K562 (cell line): ENCODE measurements around the gene ACLY. TPM values are rescaled to one million over a fixed set of nuclear protein-coding genes. Genes with fewer than 3 reads are reported as not detected.
A peak's percentile ranks its signal among the peaks of the same experiment; 100 is the strongest.

ENCODE experiments used
- ATAC-seq: fragments of 200-7000 bp; cut with Tn5 transposase; 3 replicates; pipeline ENCODE4 v1.9.1; 2020; ENCODE audit warnings: moderate library complexity
- BruUV-seq: library from RNA; stranded (reverse); fragments of 400-500 nt; replicated peaks from 2 replicates; lab custom pipeline; 2021; lab: Mats Ljungman, UMichigan
- CTCF ChIA-PET: fragments of 300-600 bp; formaldehyde crosslinking; extraction: SDS; loops from one replicate; lab custom pipeline; 2021; ENCODE audit warnings: low intra/inter-chr PET ratio; lab: Yijun Ruan, JAX
- POLR2A ChIA-PET: fragments of 300-600, 350-650 bp; sonication (Branson Sonifier 250); formaldehyde crosslinking; extraction: SDS; loops from one replicate; lab custom pipeline; 2021; ENCODE audit warnings: antibody characterized with exemption, inconsistent platforms; lab: Yijun Ruan, JAX
- DNase-seq, 4 experiments: peaks; one replicate each; pipeline versions ENCODE4 v3.0.0 to v3.0.0-alpha.2; 2011 to 2018; ENCODE audit warnings: low spot score in 3 of 4, mixed read lengths in 3 of 4; ENCODE audit errors: extremely low read depth in 1 of 4
- FAIRE-seq: peaks from 2 replicates; lab custom pipeline; 2011; peaks lifted over from hg19 to GRCh38; lab: Jason Lieb, UNC
- H2AFZ ChIP-seq: 2 replicates; pipeline ENCODE4 v1.6.0; 2011; ENCODE audit warnings: low read depth, low read length, control low read depth, inconsistent platforms
- H3K27ac ChIP-seq: fragments of 200-600 bp; 3 replicates; pipeline ENCODE4 v1.8.0; 2011; ENCODE audit warnings: low read depth, mild to moderate bottlenecking, control low read depth, inconsistent platforms, low read length, moderate library complexity, mixed read lengths; ENCODE audit errors: extremely low read depth
- H3K27me3 ChIP-seq, 2 experiments: fragments of 300-600 bp in 1 of 2; 2 replicates in 1 of 2; 3 replicates in 1 of 2; pipeline versions ENCODE4 v1.6.0 to v1.8.0; 2011; ENCODE audit warnings: inconsistent platforms in 2 of 2, low read length in 2 of 2, mild to moderate bottlenecking in 1 of 2, mixed read lengths in 1 of 2, moderate library complexity in 1 of 2; ENCODE audit not compliant: control insufficient read depth in 2 of 2, insufficient read depth in 2 of 2
- H3K36me3 ChIP-seq: fragments of 300-600 bp; 3 replicates; pipeline ENCODE4 v1.8.0; 2011; ENCODE audit warnings: mild to moderate bottlenecking, low read length, inconsistent platforms; ENCODE audit not compliant: control insufficient read depth, insufficient read depth
- H3K4me1 ChIP-seq, 2 experiments: fragments of 200-600 bp in 1 of 2; replicated peaks in 1 of 2; 2 replicates in 1 of 2; 3 replicates in 1 of 2; pipeline versions ENCODE4 v1.5.1 to v1.8.0; 2011; ENCODE audit warnings: inconsistent platforms in 2 of 2, low read length in 2 of 2, mild to moderate bottlenecking in 1 of 2, mixed read lengths in 1 of 2, moderate library complexity in 1 of 2; ENCODE audit not compliant: control insufficient read depth in 2 of 2, insufficient read depth in 2 of 2
- H3K4me2 ChIP-seq: 2 replicates; pipeline ENCODE4 v1.6.1; 2011; ENCODE audit warnings: low read length, control low read depth, inconsistent platforms, mixed read lengths; ENCODE audit not compliant: insufficient read depth
- H3K4me3 ChIP-seq: fragments of 200-600 bp; sonication (generic), shearing (Covaris generic); 2 replicates; pipeline ENCODE4 v1.5.1; 2016; ENCODE audit warnings: control low read depth, inconsistent platforms
- H3K79me2 ChIP-seq: fragments of 200-600 bp; 3 replicates; pipeline ENCODE4 v1.8.0; 2011; ENCODE audit warnings: low read length, inconsistent platforms; ENCODE audit not compliant: control insufficient read depth, insufficient read depth
- H3K9ac ChIP-seq, 2 experiments: 2 replicates each; pipeline versions ENCODE4 v1.6.0 to v1.6.1; 2011; ENCODE audit warnings: low read depth in 2 of 2, low read length in 2 of 2, control low read depth in 1 of 2, inconsistent platforms in 1 of 2, mild to moderate bottlenecking in 1 of 2, mixed read lengths in 1 of 2; ENCODE audit not compliant: insufficient read depth in 1 of 2
- H3K9me1 ChIP-seq: one replicate; pipeline ENCODE4 v1.6.0; 2011; ENCODE audit warnings: inconsistent platforms, mild to moderate bottlenecking, low read length, moderate library complexity; ENCODE audit not compliant: control insufficient read depth, insufficient read depth
- H3K9me3 ChIP-seq: replicated peaks from 2 replicates; pipeline ENCODE4 v1.5.1; 2011; ENCODE audit warnings: low read depth, low read length, inconsistent platforms; ENCODE audit not compliant: control insufficient read depth, insufficient read depth
- H4K20me1 ChIP-seq: replicated peaks from 2 replicates; pipeline ENCODE4 v1.6.1; 2011; ENCODE audit warnings: low read length, inconsistent platforms, mixed read lengths; ENCODE audit not compliant: control insufficient read depth, insufficient read depth
- ATF7 ChIP-seq: fragments of 450-650 bp; IDR thresholded peaks from 2 replicates; pipeline ENCODE4 v1.7.1; 2014; ENCODE audit warnings: mild to moderate bottlenecking, moderate library complexity
- CEBPG ChIP-seq, 3 experiments: fragments of 200-800 bp in 1 of 3; sonication (Bioruptor generic) in 1 of 3; sonication (generic) in 1 of 3; formaldehyde crosslinking in 1 of 3; IDR thresholded peaks in 2 of 3; conservative IDR thresholded peaks in 1 of 3; 2 replicates each; pipeline versions ENCODE4 v1.6.1 to v1.8.0; 2016 to 2022; ENCODE audit warnings: missing compliant biosample characterization in 2 of 3, missing genetic modification characterization in 2 of 3, mild to moderate bottlenecking in 1 of 3, missing genetic modification reagents in 1 of 3
- CXXC5 ChIP-seq: fragments of 250-450 bp; sonication (Bioruptor Pico); IDR thresholded peaks from 2 replicates; pipeline ENCODE4 v1.8.0; 2022; ENCODE audit warnings: inconsistent platforms, mild to moderate bottlenecking, moderate library complexity
- FOXP1 ChIP-seq: sonication (generic); formaldehyde crosslinking; IDR thresholded peaks from 2 replicates; pipeline ENCODE4 v1.8.0; 2022; ENCODE audit warnings: mild to moderate bottlenecking, missing genetic modification reagents
- MYC ChIP-seq, 2 experiments: fragments of 250-450 bp in 1 of 2; sonication (Bioruptor Pico) in 1 of 2; IDR thresholded peaks; 2 replicates each; pipeline versions ENCODE4 v1.5.1 to v1.6.1; 2012 to 2021; ENCODE audit warnings: low read depth in 2 of 2, borderline replicate concordance in 1 of 2, improper control_type of control experiment in 1 of 2, low read length in 1 of 2, mild to moderate bottlenecking in 1 of 2, moderate library complexity in 1 of 2
- ZBED1 ChIP-seq: IDR thresholded peaks from 2 replicates; pipeline ENCODE4 v1.6.1; 2014
- WGBS: fragments of 100-300 bp; shearing (Covaris generic); methylation state at CpG from one replicate; pipeline ENCODE4 v1.1.6; 2016; ENCODE audit warnings: low coverage, mixed read lengths; ENCODE audit not compliant: insufficient coverage; ENCODE audit errors: missing lambda C conversion rate; 5-methylcytosine and 5-hydroxymethylcytosine counted together
- in situ Hi-C: fragments of 300-500 bp; cut with MboI; formaldehyde crosslinking; loops from 4 replicates; pipeline ENCODE4 v1.15.0; 2018; ENCODE audit warnings: inconsistent platforms, mixed read lengths
- intact Hi-C: fragments of 100-400 bp; cut with micrococcal nuclease; formaldehyde crosslinking; loops from 2 replicates; pipeline ENCODE4 v1.14.2; 2022
- polyA plus RNA-seq, 8 experiments: library from polyadenylated mRNA; depleted of rRNA in 4 of 8; stranded (reverse) in 5 of 8; unstranded in 3 of 8; fragments of >200 nt; fragmentation: Nextera tagmentation in 2 of 8; fragmentation: Illumina TruSeq in 1 of 8; extraction: Ambion mirVana in 2 of 8; extraction: Trizol in 1 of 8; gene quantifications; 2 replicates each; pipeline versions ENCODE4 v1.2.1 to v1.2.3, GENCODE V29; 2011 to 2014; ENCODE audit warnings: inconsistent platforms in 1 of 8, missing spikeins in 1 of 8
- total RNA-seq, 7 experiments: library from RNA; depleted of rRNA in 6 of 7; stranded (reverse); fragments of >200 nt in 6 of 7; fragmentation: Illumina TruSeq in 2 of 7; extraction: Trizol in 2 of 7; gene quantifications; 2 replicates each; pipeline versions ENCODE4 v1.2.1 to v1.2.3, GENCODE V29; 2011 to 2021; ENCODE audit warnings: low replicate concordance in 1 of 7
- TF ChIP-seq, protein P1 (sequence below): fragments of 150-350 bp; conservative IDR thresholded peaks from 2 replicates; pipeline ENCODE4 v1.6.1; 2014; ENCODE audit warnings: low read length

The ACLY gene
- total and polyA plus RNA-seq, 9 of the 15 experiments (the other 6 are each of a cell fraction or from before 2014, with no cell fraction given), result 42.9 to 280 (median 125) TPM

DNA sequence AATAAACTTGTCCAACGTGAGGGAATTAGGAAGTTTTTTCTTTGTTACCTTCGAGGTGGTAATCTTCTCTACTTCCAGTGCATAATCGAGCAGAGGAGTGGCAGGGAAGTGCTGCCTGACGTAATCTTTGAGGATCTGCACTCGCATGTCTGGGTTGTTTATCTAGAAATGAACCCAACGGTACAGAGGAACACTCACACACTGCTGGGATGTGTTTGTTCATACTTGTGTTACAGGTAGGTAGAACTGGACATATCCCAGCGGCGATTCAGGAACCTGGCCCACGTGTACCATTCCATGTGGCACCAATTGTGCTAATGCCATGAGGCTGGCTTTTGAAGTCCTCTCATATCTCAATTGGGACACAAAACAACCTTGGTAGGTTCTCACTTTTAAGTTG, 49.3 kb downstream of the ACLY start:
- WGBS, result 46% methylated on average over 9 of the region's 9 CpGs
- Histone ChIP-seq H3K36me3 (peaks cover 72% of the 10 kb centered on the region; the same call in 2 of the 3 replicates), H3K9me3 (no peaks in the 10 kb centered on the region), H3K4me3 (no peak overlapping the region), H3K9ac (no peak overlapping the region; a peak in 1 of 4 replicates), H2AFZ (no peak overlapping the region), H4K20me1 (no peaks in the 10 kb centered on the region), H3K4me1 (peaks cover 11 to 14% of the 10 kb centered on the region in 2 experiments; a peak in 4 of 5 replicates), H3K27ac (peak overlapping the region; percentile 15; the same call in 2 of the 3 replicates), H3K4me2 (no peak overlapping the region), H3K9me1 (peaks cover 4% of the 10 kb centered on the region), H3K79me2 (peaks cover 7% of the 10 kb centered on the region), H3K27me3 (no peaks in the 10 kb centered on the region)
- BruUV-seq, result no TSS peak
- no peak for FAIRE-seq
- POLR2A ChIA-PET, result interaction anchor here (0.7 to 1.2 kb wide), 5 partner anchors 12 to 105 kb away, joined by 3 to 6 read pairs (median 3); no protein-coding TSS in a partner anchor
- CTCF ChIA-PET, result no interaction called here
- no peak for ATAC-seq
- in situ Hi-C loops (no loop called here), intact Hi-C loops (no loop called here)
- DNase-seq, result no peak
- TF ChIP-seq ATF7 (peak; percentile 74), FOXP1 (CRISPR knock-in tag) (no peak), ZBED1 (no peak), CXXC5 (CRISPR knock-in tag) (peak; percentile 32; the same call in 1 of the 2 replicates), CEBPG (CRISPR knock-in tag; IDR thresholded peaks at IDR 0.05) (0 out of 2 replicates have a peak, but pooled peaks have one; percentile 7), CEBPG (tag; conservative IDR thresholded peaks at IDR 0.05 in 1 of 2, IDR thresholded peaks at IDR 0.05 in 1 of 2) (no peak), MYC (IDR thresholded peaks at IDR 0.05; ENCODE audit: low read depth, low read length) (0 out of 2 replicates have a peak, but pooled peaks have one; percentile 20), MYC (CRISPR knock-in tag; IDR thresholded peaks at IDR 0.05; ENCODE audit: borderline replicate concordance, low read depth) (no peak)
- TF ChIP-seq, protein P1, sequence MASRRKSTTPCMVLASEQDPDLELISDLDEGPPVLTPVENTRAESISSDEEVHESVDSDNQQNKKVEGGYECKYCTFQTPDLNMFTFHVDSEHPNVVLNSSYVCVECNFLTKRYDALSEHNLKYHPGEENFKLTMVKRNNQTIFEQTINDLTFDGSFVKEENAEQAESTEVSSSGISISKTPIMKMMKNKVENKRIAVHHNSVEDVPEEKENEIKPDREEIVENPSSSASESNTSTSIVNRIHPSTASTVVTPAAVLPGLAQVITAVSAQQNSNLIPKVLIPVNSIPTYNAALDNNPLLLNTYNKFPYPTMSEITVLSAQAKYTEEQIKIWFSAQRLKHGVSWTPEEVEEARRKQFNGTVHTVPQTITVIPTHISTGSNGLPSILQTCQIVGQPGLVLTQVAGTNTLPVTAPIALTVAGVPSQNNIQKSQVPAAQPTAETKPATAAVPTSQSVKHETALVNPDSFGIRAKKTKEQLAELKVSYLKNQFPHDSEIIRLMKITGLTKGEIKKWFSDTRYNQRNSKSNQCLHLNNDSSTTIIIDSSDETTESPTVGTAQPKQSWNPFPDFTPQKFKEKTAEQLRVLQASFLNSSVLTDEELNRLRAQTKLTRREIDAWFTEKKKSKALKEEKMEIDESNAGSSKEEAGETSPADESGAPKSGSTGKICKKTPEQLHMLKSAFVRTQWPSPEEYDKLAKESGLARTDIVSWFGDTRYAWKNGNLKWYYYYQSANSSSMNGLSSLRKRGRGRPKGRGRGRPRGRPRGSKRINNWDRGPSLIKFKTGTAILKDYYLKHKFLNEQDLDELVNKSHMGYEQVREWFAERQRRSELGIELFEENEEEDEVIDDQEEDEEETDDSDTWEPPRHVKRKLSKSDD, result no peak
